ENCODE measurements around the gene LPGAT1.
"Not testable (repeated sequence)": the region's sequence is repeated elsewhere in the genome, so short reads cannot be mapped to it uniquely, and the experiment has no call there.

The LPGAT1 gene

DNA sequence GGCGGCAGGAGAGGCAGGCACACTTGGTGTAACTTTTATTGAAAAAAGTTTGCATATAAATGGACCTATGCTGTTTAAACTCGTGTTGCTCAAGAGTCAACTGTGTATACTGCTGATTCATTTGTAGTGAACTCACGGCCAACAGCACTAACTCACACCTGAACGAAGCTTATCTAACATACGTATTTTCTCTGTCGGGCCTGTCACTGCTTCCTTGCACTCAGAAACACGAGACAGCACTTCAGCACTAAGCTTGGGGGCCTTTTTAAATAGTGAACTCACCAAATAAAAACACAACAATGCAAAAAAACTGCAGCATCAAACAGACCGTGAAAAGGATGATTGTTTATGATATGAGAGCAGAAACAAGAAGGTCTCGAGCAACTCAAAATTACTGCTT, 96.2 kb downstream of the LPGAT1 start:
- no peak for DNase-seq

DNA sequence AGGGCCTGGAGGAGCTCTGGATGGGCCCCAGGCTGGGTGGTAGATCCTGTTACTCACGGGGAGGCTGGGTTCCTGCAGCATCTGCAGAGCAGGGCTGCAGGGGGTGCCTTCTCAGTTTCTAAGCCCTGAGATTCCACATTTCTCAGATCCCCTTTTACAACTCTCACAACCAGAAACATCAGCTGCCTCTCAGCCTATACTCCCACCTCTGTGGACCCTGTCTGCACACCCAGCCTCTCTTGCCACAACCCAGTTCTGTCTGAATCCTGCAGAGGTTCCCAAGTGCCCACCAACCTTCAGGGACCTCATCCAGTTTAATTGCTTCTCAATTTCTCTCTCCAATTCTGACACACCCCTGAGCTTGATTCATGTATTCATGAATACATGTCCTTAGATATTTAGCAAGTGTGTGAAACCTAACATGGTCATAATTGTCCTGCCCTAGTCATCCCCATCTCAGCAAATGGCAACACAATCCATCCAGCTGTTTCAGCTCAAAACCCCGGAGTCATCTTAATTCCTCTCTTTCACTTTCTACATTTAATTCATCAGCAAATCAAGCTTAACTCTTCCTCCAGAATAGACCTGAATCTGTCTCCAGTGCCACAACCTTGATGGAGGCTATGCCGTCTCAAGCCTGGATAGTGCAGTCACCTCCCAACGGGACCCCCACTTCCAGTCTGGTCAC, 98.1 kb downstream of the LPGAT1 start:
- DNase-seq: no peak

DNA sequence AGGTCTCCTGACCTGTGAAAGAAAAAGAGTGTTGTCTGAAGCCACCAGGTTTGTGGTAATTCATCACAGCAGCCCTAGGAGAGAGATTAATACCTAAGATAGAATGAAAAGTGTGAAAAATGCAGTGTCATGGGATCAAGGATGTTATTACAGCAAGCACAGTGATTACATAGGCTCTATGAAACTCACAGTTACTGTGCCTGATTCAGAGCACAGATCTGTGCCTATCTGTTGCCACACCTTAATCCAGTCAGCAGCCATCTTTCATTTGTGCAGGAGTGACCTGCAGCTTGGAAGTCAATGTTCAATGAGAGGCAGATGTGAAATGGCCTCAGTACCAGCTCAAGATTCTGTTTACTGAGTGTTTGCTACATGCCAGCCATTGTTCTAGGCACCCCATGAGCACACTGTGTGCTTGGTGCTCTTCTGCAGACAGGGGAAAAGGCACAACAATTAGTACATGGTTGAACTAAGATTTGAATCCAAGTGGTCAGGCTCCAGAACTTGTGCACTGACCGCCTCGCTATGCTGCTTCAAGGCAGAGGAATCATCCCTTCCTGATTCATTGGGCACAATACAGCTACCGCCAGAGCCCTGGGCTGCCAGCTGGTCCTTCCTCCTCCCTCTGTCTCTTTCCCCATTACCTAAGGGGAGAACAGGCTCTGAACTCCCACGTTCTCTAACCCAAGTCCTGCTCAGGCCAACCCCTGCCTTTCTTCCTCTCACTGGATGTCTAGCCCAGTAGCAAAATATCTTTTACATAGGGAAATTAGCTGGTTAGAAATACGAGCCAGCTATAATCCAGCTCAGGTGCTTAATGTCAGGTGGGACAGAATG, 98.9 kb downstream of the LPGAT1 start:
- DNase-seq: no peak

DNA sequence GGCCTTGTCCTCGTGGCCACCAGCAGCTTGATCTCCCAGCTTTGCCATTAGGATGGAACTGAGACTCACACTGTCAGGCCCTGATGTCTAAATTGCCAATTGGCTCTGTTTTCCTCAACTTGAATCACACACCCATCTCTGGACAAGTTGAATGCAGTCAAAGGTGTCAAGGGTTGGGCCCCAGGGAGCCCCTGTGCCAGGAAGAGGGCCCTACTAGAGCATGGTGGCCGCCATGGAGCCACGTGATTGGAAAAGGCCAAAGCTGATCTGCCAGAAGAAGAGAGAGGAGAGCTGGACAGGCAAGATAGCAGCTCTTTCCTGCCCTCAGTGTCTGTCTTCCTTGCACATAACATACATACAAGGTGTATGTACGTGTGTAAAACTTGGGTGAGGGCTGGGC, 100.2 kb downstream of the LPGAT1 start:
- DNase-seq: no peak

DNA sequence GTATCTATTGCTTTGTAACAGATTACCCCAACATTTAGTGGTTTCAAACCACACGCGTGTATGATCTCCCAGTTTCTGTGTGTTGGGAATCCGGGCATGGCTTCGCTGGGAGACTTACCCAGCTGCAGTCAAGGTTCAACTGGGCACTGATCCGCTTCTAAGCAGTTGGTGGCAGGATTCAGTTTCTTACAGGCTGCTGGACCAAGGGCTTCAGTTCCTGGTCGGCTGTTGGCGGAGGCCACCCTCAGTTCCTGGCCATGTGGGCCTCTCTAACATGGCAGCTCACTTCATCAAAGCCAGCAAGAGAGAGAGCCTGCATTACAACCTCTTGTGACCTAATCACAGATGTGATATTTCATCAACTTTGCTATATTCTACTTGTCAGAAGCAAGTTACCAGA, 101.3 kb downstream of the LPGAT1 start:
- no peak for DNase-seq

DNA sequence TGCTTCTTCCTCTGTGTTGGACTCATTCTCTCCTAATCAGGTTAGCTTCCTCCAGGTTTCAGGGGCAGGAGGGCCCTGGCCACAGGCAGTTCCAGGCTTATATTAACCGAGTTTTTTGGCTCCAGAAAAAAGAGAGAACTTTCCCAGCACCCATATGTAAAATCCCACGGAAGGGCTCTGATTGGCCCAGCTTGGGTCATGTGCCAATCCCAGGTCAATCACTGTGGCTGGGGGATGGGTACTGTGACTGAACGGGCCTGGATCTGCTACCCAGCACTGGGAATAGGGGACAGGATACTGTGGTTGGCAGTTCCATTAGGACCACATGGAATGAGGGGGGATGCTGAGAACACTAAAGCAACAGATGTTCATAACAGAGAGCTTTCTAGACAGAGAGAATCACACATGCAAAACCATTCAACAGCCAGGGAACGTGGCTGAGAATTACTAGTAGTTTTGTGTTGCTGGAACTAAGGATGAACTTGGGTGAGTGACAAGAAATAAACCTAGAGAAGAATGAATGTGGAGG, 104.0 kb downstream of the LPGAT1 start:
- DNase-seq: no peak

DNA sequence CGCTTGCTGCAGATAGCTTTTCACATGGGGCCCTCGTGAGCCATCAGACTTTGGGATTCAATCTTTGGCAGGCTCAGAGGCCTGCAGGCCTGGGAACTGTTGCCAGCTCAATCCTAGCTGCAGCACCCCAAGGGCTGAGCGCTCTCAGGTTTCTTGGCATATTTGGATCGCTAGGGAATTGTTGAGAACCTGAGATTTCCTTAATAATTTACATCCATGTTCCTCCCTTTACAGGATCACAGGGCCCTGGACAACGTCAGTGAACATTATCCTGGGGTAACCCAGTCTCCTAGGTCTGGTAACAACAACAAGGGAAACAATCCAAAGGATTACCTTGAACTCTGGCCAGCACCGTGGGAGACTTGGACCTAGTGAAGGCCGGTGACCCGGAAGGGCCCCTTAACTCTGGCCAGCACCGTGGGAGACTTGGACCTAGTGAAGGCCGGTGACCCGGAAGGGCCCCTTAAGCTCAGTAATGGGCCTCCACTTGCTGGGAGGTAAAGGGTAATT, 105.8 kb downstream of the LPGAT1 start:
- DNase-seq: no peak

DNA sequence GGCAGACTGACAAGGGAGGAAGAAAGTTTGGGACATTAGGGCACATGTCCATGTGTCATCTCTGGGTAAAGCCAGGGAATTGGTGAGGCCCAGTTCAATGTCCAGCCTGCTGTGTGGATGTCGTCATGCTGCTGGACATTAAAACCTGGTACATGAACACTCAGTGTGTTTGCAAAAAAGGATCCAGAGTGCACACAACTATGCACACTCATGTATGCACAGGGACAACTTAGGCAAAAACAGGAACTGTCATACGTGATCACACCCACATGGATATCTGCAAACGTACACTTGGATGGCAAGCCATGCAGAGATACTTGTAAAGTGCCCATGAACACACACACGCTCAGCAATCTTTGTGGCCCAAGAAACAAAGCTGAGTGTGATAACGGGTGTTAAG, 107.3 kb downstream of the LPGAT1 start:
- no peak for DNase-seq

DNA sequence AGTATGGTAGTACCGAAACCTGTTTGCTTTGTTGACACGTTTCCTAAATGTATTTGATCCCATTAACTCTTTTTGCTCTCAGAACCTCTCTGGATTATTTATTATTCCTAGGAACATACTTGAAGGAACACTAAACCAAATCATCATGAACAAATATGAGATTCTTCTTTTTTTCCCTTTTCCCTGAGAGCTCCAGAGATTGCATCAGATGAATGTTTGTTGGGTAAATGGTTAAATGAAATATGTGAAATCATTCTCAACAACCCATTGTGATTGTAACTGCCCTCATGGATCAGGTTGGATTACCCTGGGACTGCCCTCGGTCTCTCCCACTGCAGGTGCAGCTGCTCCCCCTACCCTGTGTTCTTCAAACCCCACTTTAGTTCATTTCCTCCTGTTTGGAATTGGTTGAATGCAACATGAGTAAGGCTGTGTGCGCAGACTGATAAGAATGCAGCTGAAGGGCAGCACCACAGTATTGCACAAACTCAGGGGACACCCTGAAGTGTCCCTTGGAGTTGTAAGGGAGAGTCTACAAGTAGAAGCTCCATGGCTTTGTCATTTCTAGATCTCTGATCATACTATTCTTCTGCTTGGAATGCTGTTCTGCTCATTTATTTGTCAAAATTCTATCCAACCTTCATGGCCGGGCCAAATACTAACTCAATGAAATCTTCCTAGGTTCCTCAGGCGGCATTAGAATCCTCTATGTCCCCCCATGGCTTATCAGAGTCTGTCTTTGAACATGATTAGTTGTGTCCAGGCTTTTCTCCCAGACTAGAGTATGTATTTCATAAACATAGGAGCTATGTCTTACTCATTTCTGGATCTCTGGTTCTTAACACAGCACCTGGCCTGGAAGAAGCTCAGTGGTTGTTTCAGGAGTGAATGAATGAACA, 108.0 kb downstream of the LPGAT1 start:
- DNase-seq: no peak

DNA sequence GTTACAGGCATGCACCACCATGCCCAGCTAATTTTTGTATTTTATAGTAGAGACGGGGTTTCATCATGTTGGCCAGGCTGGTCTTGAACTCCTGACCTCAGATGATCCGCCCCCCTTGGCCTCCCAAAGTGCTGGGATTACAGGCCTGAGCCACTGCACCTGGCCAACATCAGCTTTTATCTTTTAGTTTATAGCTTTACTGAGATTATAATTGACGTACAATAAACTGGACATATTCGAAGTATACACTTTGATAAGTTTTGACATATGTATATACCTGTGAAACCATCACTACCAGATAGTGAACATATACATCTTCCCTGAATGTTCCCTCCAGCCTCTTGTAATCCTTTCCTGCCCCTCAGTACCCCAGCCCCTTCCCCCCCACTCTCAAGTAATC, 114.0 kb downstream of the LPGAT1 start:
- DNase-seq: not testable (repeated sequence)

DNA sequence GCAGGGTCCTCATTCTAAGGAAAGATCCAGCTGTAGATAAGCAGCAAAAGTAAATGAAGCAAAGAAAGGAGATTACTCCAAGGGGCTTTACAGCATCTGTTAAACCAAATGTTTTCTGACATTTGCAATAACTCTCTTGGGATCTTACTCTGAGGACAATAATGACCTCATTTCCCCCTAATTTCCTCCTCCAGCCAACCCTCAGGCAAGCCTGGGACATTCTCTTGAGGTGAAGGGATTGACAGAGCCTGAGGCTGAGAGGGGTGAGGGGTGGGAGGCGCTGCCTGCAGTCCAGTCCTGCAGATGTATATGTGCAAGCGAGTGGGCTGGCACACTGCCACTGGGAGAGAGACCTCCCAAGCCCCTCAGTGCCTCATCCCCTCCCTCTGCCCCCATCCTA, 114.6 kb downstream of the LPGAT1 start:
- DNase-seq: no peak

DNA sequence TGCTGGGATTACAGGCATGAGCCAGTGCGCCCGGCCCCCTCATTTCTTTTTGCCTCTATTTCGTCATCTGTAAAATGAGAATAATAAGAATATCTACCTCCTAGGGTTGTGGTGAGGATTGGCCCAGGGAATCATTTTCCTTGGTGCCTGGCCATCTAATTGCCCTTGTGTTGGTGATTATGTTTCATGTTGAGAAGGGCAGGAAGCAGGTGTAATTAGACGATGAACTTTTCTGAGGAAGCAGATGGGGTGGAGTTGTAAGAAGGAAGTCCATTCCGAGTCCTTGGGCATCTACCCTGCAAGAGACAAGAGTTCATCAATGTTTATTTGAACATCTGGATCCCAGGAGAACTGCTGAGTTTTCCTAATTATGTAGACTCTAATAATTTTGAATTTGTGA, 116.4 kb downstream of the LPGAT1 start:
- no peak for DNase-seq

DNA sequence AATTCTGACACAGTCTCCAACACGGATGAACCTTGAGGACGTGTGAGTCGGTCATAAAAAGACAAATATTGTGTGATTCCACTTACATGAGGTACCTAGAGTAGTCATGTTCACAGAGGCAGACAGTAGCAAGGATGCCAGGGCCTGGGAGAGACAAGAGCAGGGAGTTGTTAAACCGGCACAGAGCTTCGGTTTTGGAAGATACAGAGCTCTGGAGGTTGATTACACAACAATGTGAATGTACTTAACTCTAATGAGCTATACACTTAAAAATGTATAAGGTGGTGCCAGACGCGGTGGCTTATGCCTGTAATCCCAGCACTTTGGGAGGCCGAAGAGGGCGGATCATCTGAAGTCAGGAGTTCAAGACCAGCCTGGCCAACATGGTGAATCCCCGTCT, 117.3 kb downstream of the LPGAT1 start:
- DNase-seq: no peak

DNA sequence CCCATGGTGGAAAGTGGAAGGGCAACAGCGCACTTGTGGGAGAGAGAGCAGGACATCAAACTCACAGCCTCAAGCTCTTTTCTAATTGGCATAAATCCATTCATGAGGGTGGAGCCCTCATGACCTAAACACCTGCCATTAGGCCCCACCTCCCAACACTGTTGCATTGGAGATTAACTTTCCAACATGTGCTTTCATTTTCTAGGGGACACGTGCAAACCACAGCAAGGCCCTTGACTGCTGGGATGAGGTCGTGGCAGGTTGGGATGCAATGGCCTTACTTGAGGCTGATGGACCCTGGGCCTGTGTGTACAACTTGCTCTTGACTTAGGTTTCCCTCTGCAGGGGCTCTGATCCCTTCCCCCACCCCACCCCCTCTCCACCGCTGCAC, 119.3 kb downstream of the LPGAT1 start:
- no peak for DNase-seq

DNA sequence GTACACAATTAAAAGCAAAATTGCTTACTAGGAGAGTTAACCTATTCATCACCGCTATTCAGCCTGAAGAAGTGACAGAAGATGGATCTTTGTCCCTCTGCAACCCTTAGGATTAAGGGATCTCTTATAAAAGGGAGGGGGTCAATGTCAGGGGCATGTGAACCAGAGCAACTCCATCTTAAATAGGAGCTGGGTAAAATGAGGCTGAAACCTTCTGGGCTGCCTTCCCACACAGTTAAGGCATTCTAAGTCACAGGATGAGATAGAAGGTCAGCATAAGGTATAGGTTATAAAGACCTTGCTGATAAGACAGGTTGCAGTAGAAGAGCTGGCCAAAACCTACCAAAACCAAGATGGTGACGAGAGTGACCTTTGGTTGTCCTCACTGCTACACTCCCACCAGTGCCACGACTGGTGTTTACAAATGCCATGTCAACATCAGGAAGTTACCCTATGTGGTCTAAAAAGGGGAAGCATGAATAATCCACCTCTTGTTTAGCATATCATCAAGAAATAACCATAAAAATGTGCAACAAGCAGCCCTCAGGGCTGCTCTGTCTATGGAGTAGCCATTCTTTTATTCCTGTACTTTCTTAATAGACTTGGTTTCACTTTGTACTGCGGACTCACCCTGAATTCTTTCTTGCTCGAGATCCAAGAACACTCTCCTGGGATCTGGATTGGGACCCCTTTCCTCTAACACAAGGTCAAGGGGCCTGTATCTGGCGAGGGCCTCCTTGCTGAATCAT, 119.8 kb downstream of the LPGAT1 start:
- no peak for DNase-seq

DNA sequence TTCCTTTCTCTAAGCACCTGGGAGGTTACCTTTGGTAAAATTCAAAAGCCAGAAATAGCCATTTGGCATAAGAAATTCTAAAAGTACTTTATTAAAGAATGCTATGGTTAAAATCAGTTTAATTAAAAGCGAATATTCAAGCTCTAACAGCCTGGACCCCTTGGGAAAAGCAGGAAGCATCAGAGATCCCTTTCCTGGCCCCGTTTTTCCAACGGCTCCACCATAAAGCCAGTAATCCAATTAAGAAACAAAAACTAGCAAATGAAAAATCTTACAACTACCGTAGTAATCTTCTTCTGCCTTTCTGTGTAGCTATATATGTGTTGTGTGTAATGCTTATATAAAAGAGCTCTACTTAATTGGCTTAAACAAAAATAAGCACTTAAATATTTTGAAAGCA, 121.6 kb downstream of the LPGAT1 start:
- no peak for DNase-seq

DNA sequence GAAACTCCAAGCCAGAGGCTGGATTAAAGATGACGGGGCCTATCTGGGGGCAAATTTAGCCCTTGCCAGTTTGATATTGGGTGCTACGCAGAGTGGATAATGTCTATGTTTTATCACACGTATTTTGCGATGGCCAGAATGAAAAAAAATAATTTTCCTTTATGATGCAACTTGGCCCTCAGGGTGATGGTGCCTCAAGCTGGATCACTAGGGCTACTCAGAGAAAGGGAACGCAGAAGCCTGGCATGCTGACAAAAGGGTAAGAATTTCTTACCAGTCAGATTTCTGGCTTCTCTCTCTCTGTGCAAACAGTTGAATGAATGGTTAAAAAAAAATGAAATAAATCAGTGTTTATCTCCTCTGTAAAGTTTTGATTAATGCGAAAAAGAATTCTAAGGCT, 122.6 kb downstream of the LPGAT1 start:
- no peak for DNase-seq

DNA sequence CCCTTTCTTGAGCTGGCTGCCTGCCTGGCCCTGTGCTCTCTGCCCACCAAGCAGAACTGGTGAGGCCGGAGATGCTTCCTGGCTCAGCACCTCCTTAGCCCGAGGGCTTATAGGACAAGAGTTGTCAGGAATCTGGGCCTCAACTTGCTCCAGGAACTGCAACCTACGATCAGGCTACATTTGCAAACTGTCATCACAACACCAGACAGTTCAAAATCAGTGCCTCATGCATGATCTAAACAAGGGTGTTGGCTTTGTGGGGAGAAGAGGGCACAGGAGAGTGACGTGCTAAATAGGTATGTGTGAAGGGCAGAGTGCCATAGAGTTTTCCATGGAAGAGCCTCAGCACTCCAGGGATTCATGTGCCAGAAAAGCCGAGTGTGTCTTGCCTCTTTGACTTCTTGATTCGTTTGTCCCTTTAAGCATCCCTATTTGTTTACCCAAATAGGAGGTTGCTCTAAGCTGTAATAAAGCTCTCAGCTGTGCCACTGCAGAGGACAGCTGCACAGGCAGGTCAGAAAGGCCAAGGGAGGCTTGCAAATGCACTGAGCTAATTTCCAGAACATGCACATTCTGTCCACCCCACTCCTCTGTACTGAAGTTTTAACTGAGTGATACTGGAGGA, 125.0 kb downstream of the LPGAT1 start:
- no peak for DNase-seq

DNA sequence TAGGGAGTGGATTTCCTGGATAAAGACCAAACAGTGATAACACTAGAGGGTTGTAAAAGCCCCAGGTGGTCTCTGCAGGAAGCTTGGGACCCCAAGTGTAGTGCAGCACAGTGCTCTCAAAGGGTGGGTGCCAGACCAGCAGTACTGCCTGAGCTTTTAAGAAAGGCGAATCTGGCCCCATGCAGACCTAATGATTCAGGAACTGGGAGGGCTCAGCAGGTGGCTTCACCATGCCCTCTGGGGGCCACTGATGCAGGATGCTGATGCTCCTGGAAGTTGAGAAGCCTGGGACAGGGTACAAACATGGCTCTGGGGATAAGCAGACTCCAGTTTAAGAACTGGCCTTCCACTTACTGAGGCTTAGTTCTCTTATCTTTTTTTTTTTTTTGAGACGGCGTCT, 126.0 kb downstream of the LPGAT1 start:
- DNase-seq: no peak

DNA sequence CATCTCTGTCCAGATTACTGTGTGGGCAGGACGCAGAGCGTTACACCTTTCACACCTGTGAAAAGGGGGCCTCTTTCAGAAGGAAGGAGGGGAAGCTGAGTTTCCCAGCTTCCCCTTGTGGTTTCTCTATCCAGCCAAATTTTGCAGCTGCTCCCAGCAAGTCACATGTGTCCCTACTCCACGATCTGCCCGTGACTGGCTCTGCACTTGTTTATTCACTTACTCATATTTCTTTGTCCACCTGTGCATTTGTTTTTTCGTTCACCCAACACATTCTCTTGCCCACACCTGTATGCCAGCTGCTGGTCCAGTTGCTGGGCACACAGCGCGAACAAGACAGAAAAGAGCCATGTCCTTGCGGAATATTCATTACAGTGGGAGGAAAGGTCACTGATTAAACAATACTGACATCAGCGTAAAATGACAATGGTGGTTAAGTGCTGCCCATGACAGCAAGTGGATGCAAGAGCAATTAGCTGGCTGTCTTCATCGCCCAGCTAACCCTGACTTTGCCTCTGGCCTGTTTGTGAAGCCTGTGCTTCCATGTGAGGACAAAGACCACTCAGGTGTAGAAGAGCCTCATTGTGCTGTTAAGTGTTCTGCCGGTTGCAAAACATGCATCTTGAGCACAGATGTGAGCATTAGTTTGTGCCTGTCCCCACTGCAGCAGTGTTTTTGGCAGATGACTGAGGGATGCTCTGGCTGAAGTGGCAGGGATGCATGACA, 126.6 kb downstream of the LPGAT1 start:
- DNase-seq: no peak

DNA sequence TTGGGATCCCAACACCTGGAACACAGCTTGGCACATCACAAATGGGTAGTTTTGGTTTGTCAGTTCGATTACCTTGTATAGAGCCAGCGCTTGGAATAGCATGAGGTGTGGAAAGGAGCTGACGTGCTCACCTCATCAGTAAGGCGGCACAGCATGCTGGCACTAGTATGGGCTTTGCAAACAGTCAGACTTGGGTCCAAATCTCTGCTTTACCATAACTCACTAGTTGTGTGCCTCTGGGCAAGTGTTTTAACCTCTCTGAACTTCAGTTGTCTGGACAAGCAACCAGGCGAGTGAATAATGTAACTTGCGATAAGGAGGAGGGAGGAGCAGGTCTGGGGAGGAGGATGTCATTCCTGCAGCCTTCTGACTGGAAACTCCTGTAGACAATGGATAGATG, 128.8 kb downstream of the LPGAT1 start:
- no peak for DNase-seq

Data from CD4-positive, alpha-beta T cell treated with Interleukin-15 for 1 hour (primary cell).